GM19351 (cell line): ENCODE results near the gene FBF1.
A peak's percentile ranks its signal among the peaks of the same experiment; 100 is the strongest.
"Not testable (repeated sequence)": the region's sequence is repeated elsewhere in the genome, so short reads cannot be mapped to it uniquely, and the experiment has no call there.

Experiments used
- ATAC-seq: cut with Tn5 transposase; IDR thresholded peaks from one replicate; pipeline ENCODE4 v1.9.1; 2021; ENCODE audit warnings: mild to moderate bottlenecking, moderate library complexity; ENCODE audit not compliant: unreplicated experiment

Gene FBF1

DNA sequence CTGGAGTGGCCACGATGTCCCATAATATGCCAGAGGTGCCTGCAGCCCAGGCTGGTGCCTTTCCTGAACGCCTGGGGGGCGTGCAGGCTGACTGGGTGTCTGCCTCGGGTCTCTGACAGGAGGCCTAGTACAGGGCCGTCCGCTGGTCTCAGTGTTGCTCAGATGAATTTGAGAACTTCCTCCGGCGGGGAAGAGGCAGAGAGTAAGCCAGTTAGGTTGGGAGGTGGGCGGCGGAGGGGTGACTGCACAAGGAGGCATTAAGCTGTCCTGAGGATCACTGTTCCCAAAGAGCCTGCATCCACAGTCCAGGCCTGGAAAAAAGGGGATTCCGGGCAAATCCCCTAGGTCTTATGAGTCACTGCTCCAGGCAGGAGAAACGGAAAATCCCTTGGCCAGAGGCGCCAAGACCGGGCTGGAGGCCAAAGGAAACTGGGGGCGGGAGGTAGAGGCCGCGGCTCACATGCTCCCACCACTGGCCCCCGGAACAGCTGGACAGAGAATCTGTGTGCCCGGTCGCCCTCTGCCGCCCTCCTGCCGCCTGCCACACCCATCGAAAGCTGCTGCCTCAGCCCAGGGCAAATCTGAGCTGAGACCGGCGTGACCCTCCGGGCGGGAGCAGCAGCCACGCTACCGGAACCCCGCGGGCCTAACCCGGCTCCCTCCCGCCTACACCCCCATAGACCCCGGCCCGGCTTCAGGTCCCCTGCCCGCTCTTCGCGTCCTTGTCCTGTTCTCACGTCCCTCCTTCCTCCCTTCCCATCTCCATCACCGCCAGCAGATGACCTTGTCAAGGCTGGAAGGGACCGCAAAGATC is 63.7 kb downstream of the FBF1 start:
- no peak for ATAC-seq

DNA sequence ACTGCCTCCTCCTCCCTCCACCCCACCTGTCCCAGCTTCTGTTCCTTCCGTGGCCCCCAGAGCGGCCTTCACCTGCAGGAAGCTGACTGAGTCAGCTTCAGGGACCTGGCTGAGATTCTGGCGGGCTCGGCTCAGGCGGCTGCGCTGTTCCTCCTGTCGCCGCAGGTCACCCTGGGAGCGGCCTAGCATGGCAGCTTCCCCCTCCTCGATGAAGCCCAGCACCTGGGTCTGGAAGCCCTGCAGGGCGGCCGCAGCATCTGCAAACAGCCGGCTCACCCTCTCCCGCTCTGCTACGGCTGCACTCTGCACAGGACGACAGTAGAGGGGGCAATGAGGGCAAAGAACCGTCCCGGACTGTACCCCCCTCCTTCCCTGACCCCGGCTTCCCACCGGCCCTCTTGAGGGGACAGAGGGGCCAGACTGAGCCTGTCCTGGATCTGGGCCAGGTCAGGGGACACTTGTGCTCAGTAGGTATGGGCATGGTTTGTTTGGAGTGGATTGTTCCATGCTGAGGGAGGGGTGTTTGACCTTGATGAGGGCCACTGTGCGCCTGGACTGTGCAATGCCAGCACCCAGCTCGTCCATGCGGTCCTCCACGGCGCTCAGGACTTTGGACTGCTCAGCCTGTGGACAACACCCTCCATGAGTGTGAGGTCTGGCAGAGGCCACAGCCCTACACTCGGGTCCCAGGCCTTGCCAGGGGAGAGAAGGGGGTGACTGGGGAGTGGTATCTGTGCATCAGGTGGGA is 64.5 kb downstream of the FBF1 start:
- peak; percentile 51 for ATAC-seq

GRCh38 chr17:75875940-75876189 is 65.0 kb downstream of the FBF1 start:
- no peak for ATAC-seq

DNA sequence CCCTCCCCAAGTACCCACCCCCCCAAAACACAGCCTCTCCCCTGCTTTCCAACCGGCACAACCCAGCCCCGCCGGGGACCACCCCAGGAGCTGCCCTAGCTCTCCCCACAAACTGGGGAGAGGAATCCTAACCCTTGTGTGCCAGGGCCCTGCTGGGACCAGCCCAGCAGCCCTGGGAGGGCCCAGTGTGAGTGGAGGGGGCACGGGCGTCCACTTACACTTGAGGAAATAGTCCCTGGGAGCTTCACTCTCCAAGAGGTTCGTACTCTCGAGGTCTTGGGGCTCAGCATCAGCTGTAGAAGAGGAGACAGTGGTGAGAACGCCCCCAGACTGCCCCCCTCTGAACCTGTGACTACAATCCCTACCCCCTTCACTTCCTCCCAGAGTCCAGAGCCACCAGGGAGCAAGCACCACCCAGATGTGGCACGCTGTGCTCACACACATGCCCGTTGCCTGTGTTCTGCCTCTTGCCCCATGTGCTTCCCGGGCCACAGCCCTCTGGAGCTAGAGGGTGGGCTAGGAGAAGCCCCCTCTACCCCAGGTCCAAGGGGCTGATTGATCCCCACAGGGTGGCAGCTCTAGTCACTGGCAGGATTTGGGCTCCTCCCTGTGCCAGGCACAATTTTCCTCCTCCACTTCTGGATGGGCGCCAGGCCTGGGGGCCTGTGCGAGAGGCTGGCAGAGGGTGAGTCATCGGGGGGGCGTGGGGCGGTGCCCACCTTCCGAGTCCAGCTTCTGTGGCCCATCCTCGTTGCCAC is 65.5 kb downstream of the FBF1 start:
- no peak for ATAC-seq

DNA sequence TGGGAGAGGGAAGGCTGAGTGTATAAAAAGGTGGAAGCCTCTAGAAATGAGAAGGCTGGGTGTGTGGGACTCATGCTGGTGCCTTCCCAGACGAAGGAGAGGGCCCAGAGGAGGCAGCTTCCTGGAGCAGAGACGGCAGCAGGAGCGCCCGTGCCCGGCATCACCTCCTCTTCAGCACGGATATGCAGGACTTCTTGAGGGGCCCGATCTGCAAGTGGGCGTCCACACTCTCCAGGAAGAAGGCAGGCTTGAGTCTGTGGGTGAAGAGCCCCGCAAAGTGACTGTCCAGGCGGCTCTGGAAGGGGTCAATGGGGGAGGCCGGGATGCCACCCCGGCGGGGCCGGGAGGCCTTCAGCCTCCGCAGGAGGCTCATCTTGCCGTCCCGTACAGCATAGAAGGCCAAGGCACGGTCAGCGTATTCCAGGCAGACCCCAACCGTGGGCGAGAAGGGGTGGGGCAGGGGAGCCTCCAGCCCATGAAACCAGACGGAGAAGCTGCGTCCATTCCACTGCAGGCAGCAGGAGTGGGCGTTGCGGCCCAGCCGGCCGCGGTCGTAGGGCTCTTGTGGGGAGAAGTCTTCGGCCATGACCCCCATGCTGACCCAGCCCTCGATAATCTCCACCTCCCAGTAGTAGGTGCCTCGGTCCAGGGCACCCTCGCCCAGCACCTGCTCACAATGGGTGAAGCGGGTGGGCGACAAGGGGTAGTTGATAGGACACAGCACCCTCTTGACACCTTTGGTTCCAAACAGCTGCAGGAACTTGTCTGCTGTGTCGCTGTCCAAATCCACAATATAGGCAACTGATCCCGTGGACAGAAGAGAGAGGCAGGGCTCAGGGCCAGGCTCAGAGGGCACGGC is 66.3 kb downstream of the FBF1 start:
- ATAC-seq: no peak

DNA sequence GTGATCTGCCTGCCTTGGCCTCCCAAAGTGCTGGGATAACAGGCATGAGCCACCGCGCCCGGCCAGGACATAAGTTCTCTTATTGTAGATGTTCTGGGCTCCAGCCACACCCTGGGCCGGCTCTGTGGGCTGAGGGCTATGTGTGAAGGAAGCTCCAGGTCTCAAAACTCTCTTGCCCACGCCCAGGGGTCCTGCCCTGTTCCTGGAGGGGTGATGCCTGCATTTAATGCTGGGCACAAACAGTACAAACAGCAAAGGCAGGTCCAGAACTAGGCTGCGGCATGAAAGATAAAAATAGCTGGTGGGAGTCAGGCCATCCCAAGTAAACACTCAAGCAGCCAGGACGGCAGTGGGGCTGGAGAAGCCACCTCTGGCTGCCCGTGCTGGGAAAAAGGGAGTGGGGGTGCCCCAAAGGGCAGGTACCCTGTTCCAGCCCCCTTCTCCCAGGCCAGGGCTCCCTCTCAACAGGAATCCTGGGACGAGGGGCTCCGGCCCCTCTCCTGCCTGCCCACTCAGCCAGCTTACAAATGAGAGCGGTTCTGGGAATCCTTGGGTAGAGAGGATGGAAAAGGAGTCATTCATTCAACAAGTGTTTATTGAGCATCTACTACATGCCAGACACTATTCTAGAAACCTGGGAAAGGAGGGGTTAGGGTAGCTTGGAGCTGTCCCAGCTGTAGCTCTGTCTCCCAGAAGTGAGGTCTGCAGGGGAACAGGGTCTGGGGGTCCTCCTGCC is 67.1 kb downstream of the FBF1 start:
- no peak for ATAC-seq

DNA sequence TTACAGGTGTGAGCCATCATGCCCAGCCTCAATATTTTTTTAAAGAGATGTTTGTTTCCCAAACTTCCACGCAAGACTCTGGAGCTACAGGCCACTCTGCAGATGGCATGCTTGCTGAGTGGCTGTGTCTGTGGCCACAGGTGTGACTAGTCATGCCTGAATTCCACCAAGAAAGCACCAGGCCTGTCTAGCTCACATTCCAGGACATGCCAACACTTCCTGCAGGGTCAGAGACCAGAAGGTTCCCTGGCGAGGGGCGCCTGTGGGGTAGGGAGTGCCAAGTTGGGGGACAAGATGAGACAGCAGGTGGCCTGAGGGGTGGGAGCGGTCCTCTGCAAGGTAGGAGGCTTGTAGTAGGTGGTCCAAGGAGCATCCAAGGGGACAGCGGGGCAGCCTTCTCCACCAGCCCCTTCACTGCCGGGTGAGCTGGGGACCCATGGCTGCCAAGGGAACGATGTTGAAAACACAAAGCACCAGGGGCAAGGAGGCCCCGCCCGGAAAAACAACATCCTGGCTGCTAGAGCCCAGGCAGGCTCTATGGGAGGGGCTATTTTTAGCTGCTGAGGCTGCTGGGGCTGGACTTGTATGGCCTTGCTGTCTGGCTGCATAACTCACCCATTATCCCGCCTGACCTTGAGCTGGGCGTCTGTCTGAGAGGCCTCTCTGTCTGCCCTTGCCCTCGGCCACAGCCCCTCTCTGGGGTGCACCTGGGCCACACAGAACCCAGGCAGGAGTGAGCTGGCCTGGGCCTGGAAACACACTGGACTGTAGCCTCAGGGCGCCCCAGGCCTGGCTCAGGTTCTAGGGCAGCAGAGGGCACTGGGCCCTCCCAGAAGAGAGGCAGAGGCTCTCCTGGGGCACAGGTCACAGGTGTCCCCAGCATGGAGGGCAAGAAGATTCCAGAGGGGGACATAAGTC is 68.1 kb downstream of the FBF1 start:
- no peak for ATAC-seq

GRCh38 chr17:75870228-75870627 is 70.6 kb downstream of the FBF1 start:
- ATAC-seq: not testable (repeated sequence)

- ATAC-seq: no peak
These were observed 71.3 kb downstream of the FBF1 start for GRCh38 chr17:75869282-75870141.

GRCh38 chr17:75868730-75869281 is 72.0 kb downstream of the FBF1 start:
- not testable (repeated sequence) for ATAC-seq

DNA sequence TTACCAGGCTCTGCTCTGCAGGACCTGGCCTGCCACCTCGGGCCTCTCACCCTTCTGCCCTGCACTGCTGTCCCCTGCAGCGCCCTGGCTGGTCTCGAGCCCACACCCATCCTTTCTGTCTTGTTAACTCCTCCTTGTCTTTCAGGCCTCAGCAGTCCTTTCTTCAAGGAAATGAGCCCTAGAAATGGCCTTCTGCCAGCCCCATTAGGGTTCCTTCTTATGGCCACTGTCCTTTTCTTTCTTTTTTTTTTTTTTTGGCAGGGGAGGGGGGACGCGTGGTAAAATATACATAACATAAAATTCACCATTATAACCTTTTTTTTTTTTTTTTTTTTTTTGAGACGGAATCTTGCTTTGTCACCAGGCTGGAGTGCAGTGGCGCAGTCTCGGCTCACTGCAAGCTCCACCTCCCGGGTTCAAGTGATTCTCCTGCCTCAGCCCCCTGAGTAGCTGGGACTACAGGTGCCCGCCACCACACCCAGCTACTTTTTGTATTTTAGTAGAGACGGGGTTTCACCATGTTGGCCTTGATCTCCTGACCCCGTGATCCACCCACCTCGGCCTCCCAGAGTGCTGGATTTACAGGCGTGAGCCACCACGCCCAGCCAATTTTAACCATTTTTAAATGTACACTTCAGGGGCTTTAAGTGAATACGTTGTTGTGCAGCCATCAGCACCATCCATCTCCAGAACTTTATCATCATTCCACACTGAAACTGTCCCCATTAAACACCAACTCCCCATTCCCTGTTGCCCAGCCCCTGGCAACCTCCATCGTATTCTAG is 75.2 kb downstream of the FBF1 start:
- ATAC-seq: not testable (repeated sequence)

DNA sequence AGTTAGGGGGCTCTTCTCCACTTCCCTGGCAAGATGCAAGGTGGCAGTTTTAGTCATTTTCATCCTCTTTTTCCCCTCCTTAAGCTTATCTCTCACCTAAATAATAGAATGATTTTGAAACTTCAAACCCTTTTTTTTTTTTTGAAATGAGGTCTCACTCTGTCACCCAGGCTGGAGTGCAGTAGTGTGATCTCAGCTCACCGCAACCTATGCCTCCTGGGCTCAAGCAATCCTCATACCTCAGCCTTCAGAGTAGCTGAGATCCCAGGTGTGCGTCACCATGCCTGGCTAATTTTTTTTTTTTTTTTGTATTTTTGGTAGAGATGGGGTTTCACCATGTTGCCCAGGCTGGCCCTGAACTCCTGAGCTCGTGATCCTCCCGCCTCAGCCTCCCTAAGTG is 76.0 kb downstream of the FBF1 start:
- peak; percentile 31 for ATAC-seq

DNA sequence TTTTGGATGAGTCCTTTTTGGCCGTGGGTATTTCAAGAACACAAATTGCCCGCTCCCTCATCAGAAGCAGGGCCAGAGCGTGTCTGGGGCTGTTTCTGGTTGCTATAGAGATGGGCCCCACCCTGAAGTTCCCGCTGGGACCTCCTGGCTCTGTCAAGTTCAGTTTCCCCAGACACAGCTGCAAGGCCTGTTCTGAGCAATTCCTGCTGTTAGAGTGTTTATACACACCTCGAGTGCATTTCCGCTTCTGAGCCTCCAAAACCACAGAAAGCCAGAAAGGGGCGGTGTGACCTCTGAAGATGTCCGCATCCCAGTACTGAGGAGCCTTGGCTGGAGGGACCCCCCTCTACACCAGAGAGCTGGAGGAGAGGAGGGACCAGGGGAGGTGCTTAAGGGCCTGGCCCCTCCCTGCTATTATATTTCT is 76.4 kb downstream of the FBF1 start:
- ATAC-seq: peak; percentile 77

DNA sequence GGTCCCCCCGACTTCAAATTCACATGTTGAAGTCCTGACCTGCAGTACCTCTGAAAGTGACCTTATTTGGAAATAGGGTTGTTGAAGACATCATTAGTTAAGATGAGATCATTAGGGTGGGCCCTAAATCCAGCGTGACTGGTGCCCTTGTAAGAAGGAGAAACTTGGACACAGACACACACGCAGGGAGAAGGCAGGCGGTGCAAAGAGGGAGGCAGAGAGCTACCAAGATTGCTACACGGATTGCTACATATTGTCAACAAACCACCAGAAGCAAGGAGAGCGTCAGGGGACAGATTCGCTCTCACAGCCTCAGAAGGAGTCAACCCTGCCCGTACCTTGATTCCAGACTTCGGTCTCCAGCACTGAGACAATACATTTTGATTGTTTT is 78.9 kb downstream of the FBF1 start:
- no peak for ATAC-seq
